WI38 (cell line): ENCODE data around the gene NCAPD3.

ENCODE experiments used
- H3K4me3 ChIP-seq: 2 replicates; pipeline ENCODE4 v1.5.1; 2011; ENCODE audit warnings: low read depth, mild to moderate bottlenecking, control low read depth, low read length
- CTCF ChIP-seq: IDR thresholded peaks from 2 replicates; pipeline ENCODE4 v1.5.1; 2012; ENCODE audit warnings: low read depth, mild to moderate bottlenecking, control low read depth, low read length

The NCAPD3 gene

GRCh38 chr11:134243913-134244312 is 20.1 kb upstream of the NCAPD3 start:
- no peak overlapping the region for H3K4me3 ChIP-seq
- TF ChIP-seq CTCF: no peak

DNA sequence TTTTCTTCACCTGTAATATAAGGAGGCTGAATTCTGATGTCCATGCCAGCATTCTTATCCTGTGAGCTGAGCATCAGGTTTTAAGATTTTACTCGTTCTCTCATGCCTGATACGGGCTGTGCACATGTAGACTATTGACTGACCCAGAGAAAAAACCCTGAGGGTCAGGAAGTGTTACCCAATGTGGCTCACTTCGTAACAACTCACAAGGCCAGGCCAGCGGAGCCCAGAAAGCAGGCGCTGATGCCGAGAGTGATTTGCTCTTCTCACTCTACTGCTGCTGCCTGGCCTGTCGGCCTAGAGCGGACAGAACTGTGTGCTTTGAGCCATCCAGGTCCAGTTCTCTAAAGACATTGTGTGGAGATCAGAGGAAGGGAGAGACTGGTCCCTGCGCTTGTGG is 18.6 kb upstream of the NCAPD3 start:
- no peak for TF ChIP-seq CTCF
- no peak overlapping the region for H3K4me3 ChIP-seq

DNA sequence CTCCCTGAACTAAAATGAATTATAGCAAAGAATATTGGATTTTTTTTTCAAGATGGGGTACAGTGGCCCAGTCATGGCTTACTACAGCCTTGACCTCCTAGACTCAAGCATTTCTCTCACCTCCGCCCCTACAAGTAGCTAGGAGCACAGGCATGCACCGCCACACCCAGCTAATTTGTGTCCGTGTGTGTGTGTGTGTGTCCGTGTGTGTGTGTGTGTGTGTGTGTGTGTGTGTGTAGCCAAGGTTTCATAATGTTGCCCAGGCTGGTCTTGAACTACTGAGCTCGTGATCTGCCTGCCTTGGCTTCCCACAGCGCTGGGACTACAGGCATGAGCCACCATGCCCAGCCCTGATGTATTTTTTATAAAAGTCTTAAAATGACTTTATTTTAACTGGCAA is 16.8 kb upstream of the NCAPD3 start:
- TF ChIP-seq CTCF: no peak
- no peak overlapping the region for H3K4me3 ChIP-seq

DNA sequence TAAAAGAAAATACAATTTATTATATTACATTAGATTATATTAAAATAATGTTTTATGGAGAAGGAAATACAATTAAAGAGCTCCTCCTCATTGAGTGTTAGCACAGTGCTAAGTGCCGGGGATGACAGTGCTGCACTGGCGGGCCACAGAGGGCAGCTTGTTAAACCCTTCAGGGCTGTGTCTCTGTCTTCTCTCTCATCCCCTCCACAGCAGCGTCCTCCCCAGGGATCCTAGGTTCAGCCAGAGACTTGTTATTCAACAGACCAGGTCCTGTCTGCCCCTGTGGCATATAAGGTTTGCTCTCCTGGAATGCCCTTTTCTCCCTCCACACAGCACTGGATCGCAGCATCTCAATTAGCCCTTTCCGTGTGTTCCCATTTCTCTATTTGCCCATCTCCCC is 15.2 kb upstream of the NCAPD3 start:
- no peak for TF ChIP-seq CTCF
- H3K4me3 ChIP-seq: no peak overlapping the region

GRCh38 chr11:134237557-134237922 is 13.8 kb upstream of the NCAPD3 start:
- TF ChIP-seq CTCF: no peak
- H3K4me3 ChIP-seq: no peak overlapping the region

DNA sequence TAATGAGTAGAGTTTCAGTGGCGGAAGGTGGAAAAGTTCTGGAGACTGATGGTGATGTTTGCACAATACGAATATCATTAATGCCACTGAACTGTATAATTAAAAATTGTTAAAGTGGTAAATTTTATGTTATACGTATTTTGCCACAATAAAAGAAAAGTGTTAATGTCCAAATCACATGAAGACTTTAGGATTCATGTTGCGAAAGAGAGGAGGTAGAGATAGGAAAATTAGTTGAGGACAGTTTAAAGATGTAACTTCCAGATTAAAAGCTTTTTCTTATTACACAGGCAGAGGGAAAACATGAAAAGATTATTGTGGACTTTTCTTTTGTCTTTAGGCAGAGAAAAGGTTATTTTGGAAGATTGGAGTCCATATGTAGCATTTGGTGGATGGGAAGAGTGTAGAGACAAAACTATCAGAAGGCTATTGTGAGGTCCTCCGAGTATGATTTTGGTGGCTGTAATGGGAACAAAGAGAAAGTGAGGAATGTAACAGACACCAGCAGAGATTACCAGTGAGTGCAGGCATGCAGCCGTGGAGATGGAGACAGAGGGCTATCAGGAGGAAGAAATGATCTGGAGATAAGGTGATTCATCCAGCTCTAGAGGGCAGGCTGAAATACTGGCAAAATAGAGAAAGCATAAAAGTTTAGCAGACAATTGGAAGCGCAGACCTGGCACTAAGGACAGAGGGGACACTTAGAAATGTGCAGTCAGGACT is 13.2 kb upstream of the NCAPD3 start:
- H3K4me3 ChIP-seq: no peak overlapping the region
- no peak for TF ChIP-seq CTCF

DNA sequence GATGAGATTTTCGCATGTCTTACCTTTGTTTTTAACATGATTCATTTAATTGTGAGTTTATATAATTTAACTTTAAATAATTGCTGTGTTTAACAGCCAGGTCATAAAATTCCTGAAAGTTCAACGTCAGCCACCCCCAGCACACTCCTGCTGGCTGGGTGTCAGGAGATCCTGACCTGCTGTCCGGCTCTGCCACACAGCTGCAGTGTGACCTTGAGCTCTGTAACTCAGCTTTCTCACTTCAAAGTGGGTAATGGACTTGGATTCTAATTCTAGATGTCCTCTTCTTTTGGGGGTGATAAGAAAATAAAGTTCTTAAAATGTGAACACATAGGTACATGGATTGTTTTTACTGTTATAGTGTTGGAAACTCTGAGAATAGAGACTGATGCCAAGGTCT is 11.6 kb upstream of the NCAPD3 start:
- H3K4me3 ChIP-seq: no peak overlapping the region
- no peak for TF ChIP-seq CTCF
